Thoracic aorta (tissue), 2 donors: Measurements from ENCODE around the gene TNPO3. TPM values are rescaled to one million over a fixed set of nuclear protein-coding genes. Genes with fewer than 3 reads are reported as not detected.

Experiments
- ATAC-seq: fragments of 150-250 bp; one replicate; pipeline ENCODE4 v1.8.0; 2017; ENCODE audit warnings: low read depth; ENCODE audit not compliant: insufficient number of reproducible peaks, low FRiP score
- DNase-seq: peaks from one replicate; pipeline ENCODE4 v3.0.0-alpha.2; 2020; ENCODE audit warnings: low spot score
- H3K27ac ChIP-seq, 2 donors: fragments of 200-600 bp; sonication (generic); 1 replicate in 1 of 2; 2 replicates in 1 of 2; pipeline ENCODE4 v1.5.1; 2016; ENCODE audit warnings: mild to moderate bottlenecking in 2 of 2, moderate library complexity in 2 of 2
- H3K27me3 ChIP-seq: fragments of 200-600 bp; sonication (generic); replicated peaks from 2 replicates; pipeline ENCODE4 v1.6.0; 2016; ENCODE audit warnings: mild to moderate bottlenecking; ENCODE audit not compliant: insufficient read depth
- H3K36me3 ChIP-seq: fragments of 200-600 bp; sonication (generic); one replicate; pipeline ENCODE4 v1.5.1; 2016
- H3K4me1 ChIP-seq, 2 donors: fragments of 200-600 bp; sonication (generic); 1 replicate in 1 of 2; 2 replicates in 1 of 2; pipeline versions ENCODE4 v1.5.1 to v1.6.0; 2016; ENCODE audit warnings: low read depth in 2 of 2, mild to moderate bottlenecking in 1 of 2; ENCODE audit not compliant: control insufficient read depth in 1 of 2
- H3K4me3 ChIP-seq: fragments of 200-600 bp; sonication (generic); 2 replicates; pipeline ENCODE4 v1.5.1; 2016; ENCODE audit warnings: mild to moderate bottlenecking
- H3K9me3 ChIP-seq: fragments of 200-600 bp; sonication (generic); 2 replicates; pipeline ENCODE4 v1.5.1; 2016
- CTCF ChIP-seq: fragments of 200-600 bp; sonication (generic); IDR thresholded peaks from one replicate; pipeline ENCODE4 v1.5.1; 2019; ENCODE audit warnings: antibody characterized with exemption
- total RNA-seq, 2 donors: library from RNA; depleted of rRNA; stranded (reverse); fragments of >200 nt; gene quantifications; one replicate each; pipeline versions ENCODE4 v1.1.0 to v1.2.3, GENCODE V29; 2016

Gene TNPO3
- total RNA-seq, 2 donors from 2014 or later = 28.6 to 29.5 TPM

DNA sequence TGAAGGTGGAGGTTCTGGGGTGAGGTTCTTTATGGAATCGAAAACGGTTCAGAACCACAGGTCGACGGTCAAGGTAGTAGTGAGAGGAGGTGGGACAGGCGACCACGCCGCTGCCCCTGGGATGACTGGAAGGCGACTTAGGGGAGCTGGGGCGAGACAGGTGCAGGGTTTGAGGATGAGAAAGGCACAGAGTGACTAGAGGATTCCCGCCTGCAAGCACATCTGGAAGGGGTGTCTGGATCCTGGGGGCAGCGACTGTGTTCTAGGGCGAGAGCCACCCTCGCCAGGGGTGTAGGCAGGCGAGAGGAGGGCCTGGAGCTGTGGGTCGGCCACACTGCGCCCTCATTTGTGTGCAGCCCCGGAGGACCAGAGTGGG, 117.7 kb downstream of the TNPO3 start:
- H3K27me3 ChIP-seq = no peaks in the 10 kb centered on the region
- TF ChIP-seq CTCF = no peak
- DNase-seq (no peak), ATAC-seq (no peak)
- no peak overlapping the region for H3K27ac ChIP-seq
- peaks cover 0 to 15% of the 10 kb centered on the region in 2 donors for H3K4me1 ChIP-seq
- peak overlapping the region; percentile 91 for H3K4me3 ChIP-seq
- no peaks in the 10 kb centered on the region for H3K9me3 ChIP-seq
- H3K36me3 ChIP-seq = no peaks in the 10 kb centered on the region

- no peaks in the 10 kb centered on the region for H3K9me3 ChIP-seq
- H3K27me3 ChIP-seq = no peaks in the 10 kb centered on the region
- DNase-seq (no peak), ATAC-seq (no peak)
- no peaks in the 10 kb centered on the region for H3K36me3 ChIP-seq
- peaks cover 0 to 15% of the 10 kb centered on the region in 2 donors for H3K4me1 ChIP-seq
- H3K27ac ChIP-seq = no peak overlapping the region
- no peak overlapping the region for H3K4me3 ChIP-seq
- no peak for TF ChIP-seq CTCF
Observed at GRCh38 chr7:128936798-128937197, 118.1 kb downstream of the TNPO3 start.

DNA sequence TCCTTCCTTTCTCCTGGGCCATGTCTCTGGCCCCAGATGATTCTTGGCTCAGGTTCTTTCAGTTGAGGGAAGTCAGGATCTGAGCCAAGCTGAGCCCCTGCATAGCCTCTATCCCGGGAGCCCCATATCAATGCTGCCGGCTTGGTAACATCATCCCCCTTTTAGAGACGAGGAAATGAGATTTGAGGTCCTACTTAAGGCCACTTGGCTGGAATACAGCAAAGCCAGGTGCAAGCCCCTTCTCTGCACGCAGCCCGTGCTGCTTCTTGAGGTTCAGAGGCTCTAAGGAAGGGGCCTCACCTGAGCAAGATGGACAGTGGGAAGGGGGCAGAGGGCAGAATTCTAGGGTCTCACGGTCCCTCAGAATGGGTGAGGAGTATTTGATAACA, 119.6 kb downstream of the TNPO3 start:
- H3K4me3 ChIP-seq = no peak overlapping the region
- H3K9me3 ChIP-seq = no peaks in the 10 kb centered on the region
- H3K36me3 ChIP-seq = no peaks in the 10 kb centered on the region
- no peak overlapping the region for H3K27ac ChIP-seq
- no peaks in the 10 kb centered on the region for H3K27me3 ChIP-seq
- no peak for DNase-seq
- ATAC-seq = no peak
- peaks cover 0 to 15% of the 10 kb centered on the region in 2 donors for H3K4me1 ChIP-seq
- TF ChIP-seq CTCF = no peak

DNA sequence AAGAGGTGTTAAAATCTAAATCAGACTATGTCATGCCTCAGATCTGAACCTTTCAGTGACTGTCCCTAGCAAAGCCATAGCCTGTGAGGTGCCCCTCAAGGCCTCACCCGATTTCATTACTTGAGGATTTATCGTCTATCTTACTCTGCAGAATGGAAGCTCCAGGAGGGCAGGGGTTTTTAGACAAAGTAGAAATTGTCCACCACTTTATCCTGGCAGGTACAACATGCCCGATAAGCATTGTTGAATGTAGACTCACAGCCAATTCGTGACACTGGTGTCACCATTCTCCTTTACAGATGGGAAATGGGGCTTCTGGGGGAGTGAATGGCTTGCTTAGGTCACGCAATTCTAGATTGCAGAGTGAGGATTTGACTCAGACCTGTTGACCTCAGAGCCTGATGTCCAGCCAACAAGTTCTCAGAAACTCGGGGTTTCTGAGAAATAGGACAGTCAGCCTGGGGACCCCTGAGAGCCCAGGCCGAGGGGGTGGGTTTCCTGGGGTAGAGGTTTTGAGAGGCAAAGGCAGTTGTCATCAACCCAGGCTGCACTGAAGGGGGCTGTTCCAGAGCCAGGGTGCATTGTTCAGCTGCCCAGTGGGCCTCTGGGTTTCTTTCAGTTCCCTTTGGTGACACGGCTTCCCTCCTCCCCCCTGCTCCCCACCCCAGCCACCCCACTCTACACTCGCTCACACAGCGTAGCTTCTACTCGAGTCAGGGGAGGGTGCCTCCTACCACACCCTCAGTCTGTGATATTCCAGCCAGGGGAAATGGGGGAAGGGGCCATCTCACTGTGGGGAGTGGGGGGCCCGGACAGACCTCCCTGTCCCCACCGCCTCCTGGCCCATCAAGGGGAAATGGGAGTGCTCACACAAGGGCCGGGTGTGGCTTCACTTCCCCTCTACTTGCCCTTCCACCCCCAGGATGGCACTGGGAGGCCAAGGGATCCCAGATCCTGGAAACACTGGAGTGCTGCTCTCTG, 120.3 kb downstream of the TNPO3 start:
- no peak overlapping the region for H3K4me3 ChIP-seq
- H3K9me3 ChIP-seq = no peaks in the 10 kb centered on the region
- no peak overlapping the region for H3K27ac ChIP-seq
- TF ChIP-seq CTCF = no peak
- no peak for ATAC-seq
- H3K27me3 ChIP-seq = no peaks in the 10 kb centered on the region
- H3K4me1 ChIP-seq = peaks cover 0 to 15% of the 10 kb centered on the region in 2 donors
- H3K36me3 ChIP-seq = no peaks in the 10 kb centered on the region
- DNase-seq = no peak

DNA sequence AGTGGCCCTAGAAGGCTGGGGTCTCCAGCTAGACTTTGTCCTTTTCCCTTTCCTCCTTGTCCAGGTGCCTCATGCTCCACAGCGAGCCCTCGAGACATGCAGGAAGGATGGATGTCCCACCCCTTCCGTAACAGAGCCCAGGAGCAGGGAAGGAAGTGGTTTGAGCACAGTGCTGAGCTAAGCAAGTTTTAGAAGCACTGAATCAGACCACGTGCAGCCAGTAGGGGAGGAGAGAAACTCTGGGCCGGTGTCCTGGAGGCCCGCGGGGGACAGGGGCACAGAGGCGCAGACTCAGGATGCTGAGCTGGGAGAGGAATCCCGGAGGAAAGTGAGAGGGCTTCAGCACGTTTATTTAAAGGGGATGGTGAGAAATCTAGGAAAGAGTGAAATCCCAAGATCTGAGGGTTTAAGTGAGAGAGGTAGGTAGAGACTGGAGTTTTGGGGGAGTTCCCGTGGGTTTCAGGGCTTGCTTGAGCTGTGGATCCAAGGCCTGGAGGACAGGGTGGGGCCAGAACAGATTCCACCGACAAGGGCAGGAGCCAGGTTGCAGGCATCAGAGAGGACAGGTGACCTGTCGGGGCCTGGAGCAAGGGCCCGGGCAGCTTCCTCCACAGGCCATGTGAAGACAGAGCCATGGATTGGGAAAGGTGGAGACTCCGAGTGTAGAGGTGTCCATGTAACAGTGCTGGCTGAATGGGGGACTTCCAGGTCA, 121.6 kb downstream of the TNPO3 start:
- H3K9me3 ChIP-seq = no peaks in the 10 kb centered on the region
- no peaks in the 10 kb centered on the region for H3K27me3 ChIP-seq
- ATAC-seq (no peak), DNase-seq (no peak)
- H3K27ac ChIP-seq = no peak overlapping the region
- H3K4me3 ChIP-seq = no peak overlapping the region
- no peaks in the 10 kb centered on the region for H3K36me3 ChIP-seq
- peaks cover 0 to 11% of the 10 kb centered on the region in 2 donors for H3K4me1 ChIP-seq
- TF ChIP-seq CTCF = no peak
